Sciatic nerve (tissue), 2 donors: ENCODE data around the gene MFAP1. TPM values are rescaled to one million over a fixed set of nuclear protein-coding genes. Genes with fewer than 3 reads are reported as not detected.
"Not testable (repeated sequence)": the region's sequence is repeated elsewhere in the genome, so short reads cannot be mapped to it uniquely, and the experiment has no call there.

Source experiments
- ATAC-seq: fragments of 200-7000 bp; cut with Tn5 transposase; one replicate; pipeline ENCODE4 v1.9.1; 2020; ENCODE audit warnings: mild to moderate bottlenecking, moderate library complexity
- DNase-seq: peaks from one replicate; pipeline ENCODE4 v3.0.0-alpha.2; 2020; ENCODE audit warnings: low spot score
- intact Hi-C: fragments of 100-400 bp; cut with DNase I; formaldehyde crosslinking; loops from one replicate; pipeline ENCODE4 v1.14.2; 2022
- total RNA-seq: library from RNA; stranded (reverse); fragmentation: NEBNext Ultra II Directional; extraction: Animal tissue kit (Norgen Biotek cat#: 25700); gene quantifications from one replicate; pipeline ENCODE4 v1.2.1, GENCODE V29; 2021
- donor health status: DM: no; HTN: no; CAD: no.
- donor health status: DM: no; HTN: no; CAD: no.

The MFAP1 gene, protein sequence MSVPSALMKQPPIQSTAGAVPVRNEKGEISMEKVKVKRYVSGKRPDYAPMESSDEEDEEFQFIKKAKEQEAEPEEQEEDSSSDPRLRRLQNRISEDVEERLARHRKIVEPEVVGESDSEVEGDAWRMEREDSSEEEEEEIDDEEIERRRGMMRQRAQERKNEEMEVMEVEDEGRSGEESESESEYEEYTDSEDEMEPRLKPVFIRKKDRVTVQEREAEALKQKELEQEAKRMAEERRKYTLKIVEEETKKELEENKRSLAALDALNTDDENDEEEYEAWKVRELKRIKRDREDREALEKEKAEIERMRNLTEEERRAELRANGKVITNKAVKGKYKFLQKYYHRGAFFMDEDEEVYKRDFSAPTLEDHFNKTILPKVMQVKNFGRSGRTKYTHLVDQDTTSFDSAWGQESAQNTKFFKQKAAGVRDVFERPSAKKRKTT
- total RNA-seq = 17.3 TPM

DNA sequence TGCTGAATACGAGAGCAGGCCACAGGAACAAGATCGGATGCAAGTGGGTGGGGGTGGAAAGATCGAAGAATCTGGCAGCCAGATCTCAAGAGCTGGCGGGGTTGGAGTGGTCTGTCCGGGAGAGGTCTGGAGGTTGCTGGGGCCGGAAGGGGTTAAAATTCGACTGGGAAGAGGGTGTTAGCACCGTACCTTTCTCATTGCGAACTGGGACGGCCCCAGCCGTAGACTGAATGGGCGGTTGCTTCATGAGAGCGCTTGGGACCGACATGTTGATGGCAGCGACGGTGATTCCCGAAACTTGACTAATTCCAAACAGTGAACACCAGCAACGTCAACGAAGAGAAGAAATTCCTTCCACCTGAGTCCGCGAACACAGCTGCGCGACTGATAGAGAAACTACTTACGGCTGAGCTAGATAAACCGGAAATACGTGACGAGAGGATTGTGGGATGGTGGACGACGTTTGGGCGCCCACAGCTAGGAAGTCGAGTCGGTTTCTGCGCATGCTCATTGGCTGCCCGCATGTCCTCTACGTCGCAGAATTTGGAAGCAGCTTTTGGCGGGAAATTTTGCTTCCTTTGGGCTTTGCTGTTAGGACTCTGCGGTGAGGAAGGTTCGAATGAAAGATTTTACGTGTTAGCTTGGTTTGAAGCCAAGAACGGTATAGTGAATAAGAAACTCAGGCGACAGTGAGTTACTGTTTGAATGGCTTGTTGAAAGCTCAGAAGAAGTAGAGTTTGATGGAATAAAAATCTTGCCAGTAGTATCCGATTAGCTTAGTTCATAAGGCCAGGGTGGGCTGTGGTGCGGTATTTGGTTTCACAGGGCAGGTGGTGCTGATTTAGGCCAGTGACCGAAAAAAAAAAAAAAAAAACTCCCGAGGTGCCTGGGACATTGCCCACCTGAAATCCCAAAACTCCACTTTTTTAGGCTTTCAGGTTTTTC lies at the start of gene MFAP1:
Gene MFAP1 (minus strand): TSS at position 389 of the 945 bp plus-strand sequence. CDS start 121 bp downstream, at position 268.
- DNase-seq (peak; percentile 96), ATAC-seq (peak; percentile 97)
- intact Hi-C loops = no loop called here

GRCh38 chr15:43873651-43874050 lies 49.2 kb upstream of the MFAP1 start:
- intact Hi-C loops = no loop called here
- DNase-seq (no peak), ATAC-seq (no peak)

GRCh38 chr15:43872416-43873020 lies 48.0 kb upstream of the MFAP1 start:
- intact Hi-C loops = no loop called here
- DNase-seq = no peak
- peak; percentile 56 for ATAC-seq

DNA sequence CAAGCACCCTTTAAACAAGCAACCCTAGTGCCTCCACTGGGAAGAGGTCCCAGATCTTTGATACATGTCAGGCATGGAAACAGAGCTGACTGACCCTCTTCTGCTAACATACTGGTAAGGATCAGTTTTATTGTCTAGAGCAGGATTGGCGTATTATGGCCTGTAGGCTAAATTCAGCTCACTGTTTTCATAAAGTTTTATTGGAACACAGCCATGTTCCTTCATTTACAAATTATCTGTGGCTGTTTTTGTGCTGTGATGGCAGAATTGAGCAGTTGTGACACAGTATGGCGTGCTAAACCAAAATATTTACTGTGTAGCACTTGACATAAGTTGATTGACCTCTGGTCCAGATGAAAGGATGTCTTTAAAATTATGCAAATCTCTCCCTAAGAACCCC lies 47.3 kb upstream of the MFAP1 start:
- ATAC-seq = no peak
- intact Hi-C loops = no loop called here

DNA sequence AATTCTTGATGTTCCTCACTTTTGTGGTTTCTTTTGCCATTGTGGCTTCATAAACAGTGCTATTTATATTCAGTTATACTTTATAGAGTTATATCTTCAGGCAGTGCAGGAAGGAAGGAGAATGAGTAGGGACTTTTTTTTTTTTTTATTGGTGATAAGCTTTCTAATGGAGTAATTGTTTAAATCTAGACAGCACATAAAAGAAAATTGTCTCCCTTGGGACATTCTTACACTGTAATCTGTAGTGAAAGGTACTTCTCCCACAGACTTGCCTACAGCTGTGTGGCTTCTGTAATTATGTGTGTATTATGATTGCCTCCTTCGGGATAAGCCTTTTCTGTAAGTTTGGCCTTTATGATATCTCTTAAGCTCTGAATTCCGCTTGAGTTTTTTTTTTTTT lies 43.9 kb upstream of the MFAP1 start:
- DNase-seq (no peak), ATAC-seq (no peak)
- intact Hi-C loops = no loop called here

More for the DNA sequence above, 47.3 kb upstream of the MFAP1 start:
- DNase-seq = no peak

DNA sequence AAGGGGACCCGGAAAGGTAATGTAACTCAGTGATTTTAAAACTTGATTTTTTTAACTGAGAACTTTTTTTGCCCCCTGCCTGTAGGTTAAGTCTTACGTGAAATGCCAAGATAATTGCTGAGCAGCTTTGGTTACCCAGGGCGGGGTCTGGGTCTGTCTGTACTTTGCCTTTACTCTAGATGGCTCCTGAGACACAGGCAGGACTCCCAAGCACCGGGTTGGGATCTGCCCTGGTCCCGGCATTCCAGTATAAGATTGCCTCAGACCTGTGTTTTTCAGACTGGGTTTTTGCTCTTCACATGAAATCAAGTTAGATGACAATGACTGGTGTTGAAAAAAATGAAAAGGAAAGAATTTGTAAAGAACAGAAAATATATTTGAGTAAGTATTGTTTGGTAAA lies 42.6 kb upstream of the MFAP1 start:
- intact Hi-C loops = no loop called here
- ATAC-seq (no peak), DNase-seq (no peak)

DNA sequence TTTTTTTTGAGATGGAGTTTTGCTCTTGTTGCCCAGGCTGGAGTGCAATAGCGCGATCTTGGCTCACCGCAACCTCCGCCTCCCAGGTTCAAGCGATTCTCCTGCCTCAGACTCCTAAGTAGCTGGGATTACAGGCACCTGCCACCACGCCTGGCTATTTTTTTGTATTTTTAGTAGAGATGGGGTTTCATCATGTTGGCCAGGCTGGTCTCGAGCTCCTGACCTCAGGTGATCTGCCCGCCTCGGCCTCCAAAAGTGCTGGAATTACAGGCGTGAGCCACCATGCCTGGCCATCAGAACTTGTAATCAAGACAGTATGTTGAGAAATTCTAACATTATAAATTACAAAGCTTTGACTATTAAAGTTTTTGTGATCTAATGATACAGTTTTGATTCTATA lies 42.1 kb upstream of the MFAP1 start:
- ATAC-seq, DNase-seq, intact Hi-C loops: not testable (repeated sequence)

DNA sequence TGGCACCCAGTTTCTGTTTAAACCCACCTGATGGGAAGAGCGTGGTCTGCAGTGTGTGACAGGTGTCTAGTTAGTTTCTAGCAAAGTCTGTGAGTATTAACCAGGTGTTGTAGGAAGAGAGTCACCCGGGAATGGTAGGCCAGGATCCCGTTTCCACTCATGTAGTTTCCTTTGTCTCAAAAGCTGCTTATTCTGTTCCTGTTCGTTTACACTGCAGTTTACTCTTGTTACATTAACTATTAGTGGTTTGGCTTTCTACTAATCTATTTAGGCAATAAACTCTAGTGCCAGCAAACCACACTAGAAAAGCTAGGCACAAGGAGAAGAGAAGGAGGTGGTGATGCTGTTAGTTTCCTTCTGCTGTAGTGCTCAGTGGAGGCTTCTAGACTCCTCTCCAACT lies 35.1 kb upstream of the MFAP1 start:
- no peak for DNase-seq
- ATAC-seq = no peak
- intact Hi-C loops = no loop called here

GRCh38 chr15:43854801-43855200 lies 30.3 kb upstream of the MFAP1 start:
- DNase-seq (no peak), ATAC-seq (no peak)
- intact Hi-C loops = no loop called here

DNA sequence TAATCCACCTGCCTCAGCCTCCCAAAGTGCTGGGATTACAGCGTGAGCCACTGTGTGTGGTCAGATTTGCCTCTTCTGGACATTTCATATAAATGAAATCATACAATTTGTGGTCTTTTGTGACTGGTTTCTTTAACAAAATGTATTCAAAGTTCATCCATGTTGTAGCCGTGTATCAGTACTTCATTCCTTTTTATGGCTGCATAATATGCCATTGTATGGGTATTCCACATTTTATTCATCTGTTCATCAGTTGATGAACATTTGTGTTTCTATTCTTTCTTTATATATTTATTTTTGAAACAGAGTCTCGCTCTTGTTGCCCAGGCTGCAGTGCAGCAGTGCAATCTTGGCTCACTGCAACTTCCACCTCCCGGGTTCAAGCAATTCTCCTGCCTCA lies 28.1 kb upstream of the MFAP1 start:
- ATAC-seq (no peak), DNase-seq (no peak)
- intact Hi-C loops = no loop called here

DNA sequence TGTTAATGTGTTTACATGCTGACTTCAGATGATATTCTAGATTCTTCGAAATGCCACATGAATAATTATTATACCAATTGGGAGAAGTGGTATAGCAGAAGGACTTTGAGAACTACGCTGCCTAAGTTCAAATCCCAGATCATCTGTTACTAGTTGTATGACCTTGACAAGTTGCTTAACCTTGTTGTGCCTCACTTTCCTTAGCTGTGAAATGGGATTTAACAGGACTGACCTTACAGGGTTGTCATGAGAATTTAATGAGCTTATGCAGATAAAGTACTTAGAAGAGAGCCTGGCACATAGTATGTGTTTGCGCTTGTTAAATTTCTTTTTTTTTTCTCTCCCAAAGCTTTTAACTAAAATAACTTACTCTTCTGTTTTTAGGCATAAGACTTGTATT lies 26.8 kb upstream of the MFAP1 start:
- DNase-seq = no peak
- intact Hi-C loops = no loop called here
- no peak for ATAC-seq

GRCh38 chr15:43845421-43845820 lies 20.9 kb upstream of the MFAP1 start:
- DNase-seq (no peak), ATAC-seq (no peak)
- intact Hi-C loops = no loop called here

DNA sequence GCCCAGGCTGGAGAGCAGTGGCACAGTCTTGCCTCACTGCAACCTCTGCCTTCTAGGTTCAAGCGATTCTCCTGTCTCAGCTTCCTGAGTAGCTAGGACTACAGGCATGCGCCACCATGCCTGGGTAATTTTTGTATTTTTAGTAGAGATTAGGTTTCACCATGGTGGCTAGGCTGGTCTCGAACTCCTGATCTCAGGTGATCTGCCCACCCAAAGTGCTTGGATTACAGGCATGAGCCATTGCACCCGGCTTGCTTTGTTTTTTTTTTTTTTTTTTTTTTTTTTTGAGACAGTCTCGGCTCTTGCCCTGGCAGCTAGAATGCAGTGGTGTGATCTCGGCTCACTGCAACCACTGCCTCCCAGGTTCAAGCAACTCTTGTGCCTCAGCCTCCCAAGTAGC lies 8.0 kb upstream of the MFAP1 start:
- ATAC-seq, intact Hi-C loops, DNase-seq: not testable (repeated sequence)

DNA sequence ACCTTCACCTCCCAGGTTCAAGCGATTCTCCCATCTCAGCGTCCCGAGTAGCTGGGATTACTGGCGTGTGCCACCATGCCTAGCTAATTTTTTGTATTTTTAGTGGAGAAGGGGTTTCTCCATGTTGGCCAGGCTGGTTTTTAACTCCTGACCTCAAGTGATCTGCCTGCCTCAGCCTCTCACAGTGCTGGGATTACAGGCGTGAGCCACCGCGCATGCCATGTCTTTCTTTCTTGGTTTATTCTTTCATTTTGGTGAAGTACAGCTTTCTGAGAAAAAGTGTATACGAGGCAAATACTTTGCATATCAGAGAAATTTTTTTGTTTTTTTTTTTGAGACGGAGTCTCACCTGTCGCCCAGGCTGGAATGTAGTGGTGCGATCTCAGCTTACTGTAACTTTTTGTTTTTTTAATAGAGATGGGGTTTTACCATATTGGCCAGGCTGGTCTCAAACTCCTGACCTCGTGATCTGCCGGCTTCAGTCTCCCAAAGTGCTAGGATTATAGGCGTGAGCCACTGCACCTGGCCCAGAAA lies 7.1 kb upstream of the MFAP1 start:
- DNase-seq, ATAC-seq, intact Hi-C loops: not testable (repeated sequence)

- ATAC-seq, DNase-seq, intact Hi-C loops: not testable (repeated sequence)
These were observed 6.3 kb upstream of the MFAP1 start for GRCh38 chr15:43830691-43831275.

DNA sequence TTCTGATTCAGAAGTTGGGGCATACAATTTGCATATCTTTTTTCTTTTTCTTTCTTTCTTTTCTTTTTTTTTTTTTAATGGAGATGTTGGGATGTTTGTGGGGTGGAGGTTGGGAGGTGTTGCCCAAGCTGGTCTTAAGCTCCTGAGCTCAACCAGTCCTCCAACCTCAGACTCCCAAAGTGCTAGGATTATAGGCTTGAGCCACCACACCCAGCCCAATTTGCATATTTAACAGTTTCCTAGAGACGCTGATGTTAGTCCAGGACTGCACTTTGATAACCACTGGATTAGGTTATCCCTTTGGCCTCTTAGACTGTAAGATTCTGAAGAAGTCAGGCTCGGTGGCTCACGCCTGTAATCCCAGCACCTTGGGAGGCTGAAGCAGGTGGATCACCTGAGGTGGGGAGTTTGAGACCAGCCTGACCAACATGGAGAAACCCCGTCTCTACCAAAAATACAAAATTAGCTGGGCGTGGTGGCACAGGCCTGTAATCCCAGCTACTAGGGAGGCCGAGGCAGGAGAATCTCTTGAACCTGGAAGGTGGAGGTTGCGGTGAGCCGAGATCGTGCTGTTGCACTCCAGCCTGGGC lies 5.6 kb upstream of the MFAP1 start:
- intact Hi-C loops, ATAC-seq, DNase-seq: not testable (repeated sequence)

GRCh38 chr15:43828061-43828657 lies 3.7 kb upstream of the MFAP1 start:
- DNase-seq (no peak), ATAC-seq (no peak)
- intact Hi-C loops = no loop called here
